Activated naive CD4-positive, alpha-beta T cell treated with anti-CD3 and anti-CD28 coated beads, Interleukin-2, amount 50 U/mL, for 24 hours (primary cell): ENCODE measurements around the gene SFT2D1.

ENCODE experiments used
- H3K27ac Mint-ChIP-seq: one replicate; pipeline ENCODE4 v1.8.0; 2021; ENCODE audit warnings: mild to moderate bottlenecking, mixed read lengths
- H3K27me3 Mint-ChIP-seq: one replicate; pipeline ENCODE4 v1.8.0; 2021; ENCODE audit warnings: mixed read lengths
- H3K36me3 Mint-ChIP-seq: one replicate; pipeline ENCODE4 v1.8.0; 2021; ENCODE audit warnings: mixed read lengths
- H3K4me1 Mint-ChIP-seq: one replicate; pipeline ENCODE4 v1.8.0; 2021; ENCODE audit warnings: mixed read lengths
- H3K4me3 Mint-ChIP-seq: one replicate; pipeline ENCODE4 v1.8.0; 2021; ENCODE audit warnings: mild to moderate bottlenecking, mixed read lengths
- H3K9me3 Mint-ChIP-seq: one replicate; pipeline ENCODE4 v1.8.0; 2021; ENCODE audit warnings: mixed read lengths

Gene SFT2D1

DNA sequence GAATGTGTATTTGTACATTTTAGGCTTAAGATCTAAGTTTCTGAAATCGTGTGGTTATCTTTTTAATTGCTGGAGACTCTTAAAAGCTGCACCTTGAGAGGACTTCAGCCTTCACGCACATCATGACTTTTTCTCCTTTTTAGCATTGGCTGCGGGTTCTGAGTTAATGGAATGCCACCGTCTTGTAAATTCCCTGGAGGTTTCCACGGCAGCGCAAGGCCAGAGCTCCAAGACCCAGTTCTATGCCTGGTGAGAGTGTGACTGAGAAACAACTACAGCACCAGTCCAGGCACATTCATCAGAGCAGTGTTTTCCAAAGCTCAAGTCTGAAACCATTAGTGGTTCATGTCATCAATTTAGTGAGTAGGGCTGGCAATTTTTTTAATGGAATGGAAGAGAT lies 57.1 kb downstream of the SFT2D1 start:
- no peaks in the 10 kb centered on the region for H3K36me3 Mint-ChIP-seq
- no peaks in the 10 kb centered on the region for H3K4me1 Mint-ChIP-seq
- no peak overlapping the region for H3K27ac Mint-ChIP-seq
- no peaks in the 10 kb centered on the region for H3K9me3 Mint-ChIP-seq
- no peak overlapping the region for H3K4me3 Mint-ChIP-seq
- H3K27me3 Mint-ChIP-seq: no peaks in the 10 kb centered on the region

DNA sequence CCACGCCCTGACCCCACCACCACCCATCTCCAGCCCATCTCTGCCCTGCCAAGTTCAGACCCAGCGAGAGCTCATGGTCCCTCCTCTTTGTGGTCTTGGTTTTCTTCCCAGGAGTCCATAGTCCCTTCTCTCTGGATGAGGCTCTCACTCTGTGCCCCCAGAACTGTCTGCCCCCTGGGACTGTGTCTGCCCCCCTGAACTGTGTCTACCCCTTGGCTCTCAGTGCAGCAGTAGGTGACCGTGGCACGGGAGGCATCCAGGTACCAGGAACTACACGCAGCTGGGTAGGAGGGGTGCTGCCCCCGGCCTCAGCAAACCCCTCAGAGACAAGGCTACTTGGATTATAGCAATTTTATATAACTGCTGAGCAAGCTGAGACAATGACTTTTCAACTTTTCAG lies 57.7 kb downstream of the SFT2D1 start:
- Mint-ChIP-seq H3K4me1 (no peaks in the 10 kb centered on the region), H3K27me3 (no peaks in the 10 kb centered on the region), H3K36me3 (no peaks in the 10 kb centered on the region), H3K9me3 (no peaks in the 10 kb centered on the region), H3K4me3 (no peak overlapping the region), H3K27ac (no peak overlapping the region)

DNA sequence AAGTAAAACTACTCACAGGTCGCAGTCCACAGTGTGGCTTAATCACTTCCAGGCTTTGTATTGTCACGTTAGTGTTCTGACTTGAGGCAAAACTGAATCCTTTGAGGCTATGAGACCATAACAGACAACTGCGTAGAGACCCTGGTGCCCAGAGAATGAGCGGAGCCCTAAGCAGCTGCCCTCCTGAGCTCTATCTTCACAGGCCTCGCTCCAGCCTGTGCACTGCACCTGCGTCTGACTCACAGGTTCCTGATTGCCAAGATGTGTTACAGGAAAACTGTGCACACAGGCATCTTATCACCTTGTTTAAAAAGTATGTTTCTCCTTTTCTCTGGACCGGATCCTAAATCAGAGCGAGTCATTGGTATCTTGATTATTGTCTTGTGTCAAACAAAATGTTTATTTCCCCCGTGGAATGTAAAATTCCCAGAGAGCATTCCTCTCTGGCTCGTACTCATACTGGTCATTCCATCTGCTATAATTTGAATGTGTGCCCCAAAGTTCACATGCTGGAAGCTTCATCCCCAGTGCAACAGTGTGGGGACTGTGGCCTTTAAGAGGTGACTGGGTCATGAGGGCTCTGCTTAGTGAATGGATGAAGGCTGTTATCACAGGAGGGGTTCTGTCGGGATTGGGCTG lies 59.8 kb downstream of the SFT2D1 start:
- Mint-ChIP-seq H3K27ac (no peak overlapping the region), H3K9me3 (no peaks in the 10 kb centered on the region)

DNA sequence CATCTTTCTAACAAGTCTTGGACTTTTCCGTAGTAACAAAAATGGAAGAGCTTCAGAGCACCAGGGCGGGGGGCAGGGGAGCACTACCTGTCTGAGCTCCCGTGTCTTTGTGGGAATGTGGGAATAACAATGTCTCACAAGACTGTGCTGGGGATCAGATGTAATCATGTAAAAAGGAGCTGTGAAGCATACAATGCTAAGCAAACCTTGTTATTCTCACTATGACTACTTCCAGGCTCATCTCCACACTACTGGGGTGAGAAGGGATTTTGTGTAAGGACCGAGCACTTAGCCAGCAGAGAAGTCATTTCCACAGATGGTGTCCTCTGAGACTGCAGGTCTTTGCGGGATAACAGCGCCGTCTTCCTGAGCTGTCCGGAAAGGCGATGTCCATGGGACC lies 61.2 kb downstream of the SFT2D1 start:
- H3K4me1 Mint-ChIP-seq: no peaks in the 10 kb centered on the region
- no peaks in the 10 kb centered on the region for H3K9me3 Mint-ChIP-seq
- no peaks in the 10 kb centered on the region for H3K27me3 Mint-ChIP-seq
- H3K27ac Mint-ChIP-seq: no peak overlapping the region
- H3K36me3 Mint-ChIP-seq: no peaks in the 10 kb centered on the region
- H3K4me3 Mint-ChIP-seq: no peak overlapping the region

More for the DNA sequence above, 59.8 kb downstream of the SFT2D1 start:
- Mint-ChIP-seq H3K36me3 (no peaks in the 10 kb centered on the region), H3K4me3 (no peak overlapping the region), H3K4me1 (no peaks in the 10 kb centered on the region), H3K27me3 (no peaks in the 10 kb centered on the region)

DNA sequence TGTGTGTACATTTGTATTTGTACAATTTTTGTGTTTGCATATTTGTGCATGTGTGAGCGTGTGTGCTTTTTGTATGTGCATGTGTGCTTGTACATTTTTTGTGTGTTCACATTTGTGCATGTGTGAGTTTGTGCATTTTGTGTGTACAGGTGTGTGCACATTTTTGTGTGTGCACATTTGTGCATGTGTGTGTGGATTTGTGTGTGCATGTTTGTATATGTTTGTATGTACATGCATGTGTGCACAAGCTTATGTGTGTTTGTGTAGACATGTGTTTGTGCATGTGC lies 63.0 kb downstream of the SFT2D1 start:
- H3K27ac Mint-ChIP-seq: no peak overlapping the region

DNA sequence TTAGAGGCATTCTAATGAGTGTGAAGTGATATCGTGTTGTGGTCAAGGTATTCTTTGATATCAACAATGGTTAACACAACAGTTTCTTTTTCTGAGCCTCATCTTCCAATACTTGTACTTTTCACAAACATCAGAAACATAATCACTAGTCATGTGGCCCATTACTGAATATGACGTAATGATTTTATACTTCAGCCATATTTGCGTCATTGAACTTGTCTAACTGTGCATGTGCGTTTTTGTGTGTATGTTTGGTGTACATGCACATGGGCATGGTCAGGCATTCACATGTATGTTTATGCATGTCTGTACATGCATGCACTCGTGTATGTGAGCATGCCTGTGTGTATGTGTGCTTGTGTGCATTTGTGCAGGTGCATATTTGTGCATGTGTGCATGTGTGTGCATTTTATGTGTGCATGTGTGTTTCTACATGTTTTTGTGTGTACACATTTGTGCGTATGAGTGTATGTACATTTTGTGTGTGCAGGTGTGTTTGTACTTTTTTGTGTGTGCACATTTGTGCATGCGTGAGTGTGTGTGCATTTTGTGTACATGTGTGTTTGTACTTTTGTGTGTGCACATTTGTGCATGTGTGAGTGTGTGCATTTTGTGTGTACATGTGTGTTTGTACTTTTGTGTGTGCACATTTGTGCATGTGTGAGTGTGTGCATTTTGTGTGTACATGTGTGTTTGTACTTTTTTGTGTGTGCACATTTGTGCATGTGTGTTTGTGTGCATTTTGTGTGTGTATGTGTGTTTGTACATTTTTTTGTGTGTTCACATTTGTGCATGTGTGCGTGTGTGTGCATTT lies 63.6 kb downstream of the SFT2D1 start:
- Mint-ChIP-seq H3K9me3 (no peaks in the 10 kb centered on the region), H3K27ac (no peak overlapping the region), H3K4me1 (peaks cover 7% of the 10 kb centered on the region), H3K27me3 (no peaks in the 10 kb centered on the region), H3K36me3 (no peaks in the 10 kb centered on the region), H3K4me3 (no peak overlapping the region)

More for the DNA sequence above, 63.0 kb downstream of the SFT2D1 start:
- peaks cover 7% of the 10 kb centered on the region for H3K4me1 Mint-ChIP-seq
- no peak overlapping the region for H3K4me3 Mint-ChIP-seq
- no peaks in the 10 kb centered on the region for H3K9me3 Mint-ChIP-seq
- no peaks in the 10 kb centered on the region for H3K27me3 Mint-ChIP-seq
- no peaks in the 10 kb centered on the region for H3K36me3 Mint-ChIP-seq

DNA sequence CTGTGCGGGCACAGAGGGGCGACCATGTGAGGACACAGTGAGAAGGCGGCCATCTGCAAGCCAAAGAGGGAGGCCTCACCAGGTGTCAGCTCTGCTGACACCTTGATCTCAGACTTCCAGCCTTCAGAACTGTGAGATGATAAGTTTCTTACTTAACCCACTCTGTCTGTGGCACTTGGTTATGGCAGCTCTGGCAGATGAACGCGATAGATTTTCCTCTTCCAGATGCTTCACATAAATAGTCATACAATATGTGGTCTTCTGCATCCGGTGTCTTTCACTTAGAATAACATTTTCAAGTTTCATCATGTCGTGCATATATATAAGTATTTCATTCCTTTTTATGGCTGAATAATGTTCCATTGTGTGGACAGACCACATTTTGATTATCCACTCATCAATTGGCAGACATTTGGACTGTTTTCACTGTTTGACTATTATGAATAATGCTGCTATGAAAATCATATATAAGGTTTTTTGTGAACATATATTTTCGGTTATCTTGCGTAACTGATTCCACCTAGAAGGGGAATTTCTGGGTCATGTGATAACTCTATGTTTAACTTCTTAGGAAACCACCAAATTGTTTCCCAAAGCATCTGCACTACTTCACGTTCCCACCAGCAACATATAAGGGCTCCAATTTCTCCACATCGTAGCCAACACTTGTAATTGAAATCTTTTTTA lies 64.3 kb downstream of the SFT2D1 start:
- H3K27me3 Mint-ChIP-seq: no peaks in the 10 kb centered on the region
- H3K36me3 Mint-ChIP-seq: no peaks in the 10 kb centered on the region
- no peak overlapping the region for H3K27ac Mint-ChIP-seq
- no peaks in the 10 kb centered on the region for H3K9me3 Mint-ChIP-seq
- H3K4me3 Mint-ChIP-seq: no peak overlapping the region
- peaks cover 7% of the 10 kb centered on the region for H3K4me1 Mint-ChIP-seq

DNA sequence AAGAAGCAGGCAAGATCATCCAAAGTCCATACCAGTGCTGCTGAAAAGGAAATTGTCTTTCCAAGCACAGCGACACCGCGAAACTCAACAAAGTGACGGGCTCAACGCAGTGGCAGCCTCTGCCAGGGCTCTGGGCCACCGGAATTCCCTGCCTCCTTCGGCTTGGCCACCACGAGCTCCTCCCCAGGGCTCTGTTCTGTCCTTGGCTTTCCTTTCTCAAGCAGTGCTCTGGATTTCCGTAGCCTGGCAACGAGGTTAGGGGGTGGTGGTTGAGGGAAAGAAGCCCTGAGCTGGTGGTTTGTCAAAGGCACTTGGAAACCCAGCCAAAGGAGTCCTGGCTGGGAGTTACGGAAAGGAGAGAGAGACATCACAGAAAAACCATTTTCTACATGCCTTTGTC lies 65.3 kb downstream of the SFT2D1 start:
- H3K4me3 Mint-ChIP-seq: no peak overlapping the region
- no peaks in the 10 kb centered on the region for H3K9me3 Mint-ChIP-seq
- no peaks in the 10 kb centered on the region for H3K27me3 Mint-ChIP-seq
- H3K4me1 Mint-ChIP-seq: peaks cover 7% of the 10 kb centered on the region
- H3K27ac Mint-ChIP-seq: no peak overlapping the region
- H3K36me3 Mint-ChIP-seq: no peaks in the 10 kb centered on the region

DNA sequence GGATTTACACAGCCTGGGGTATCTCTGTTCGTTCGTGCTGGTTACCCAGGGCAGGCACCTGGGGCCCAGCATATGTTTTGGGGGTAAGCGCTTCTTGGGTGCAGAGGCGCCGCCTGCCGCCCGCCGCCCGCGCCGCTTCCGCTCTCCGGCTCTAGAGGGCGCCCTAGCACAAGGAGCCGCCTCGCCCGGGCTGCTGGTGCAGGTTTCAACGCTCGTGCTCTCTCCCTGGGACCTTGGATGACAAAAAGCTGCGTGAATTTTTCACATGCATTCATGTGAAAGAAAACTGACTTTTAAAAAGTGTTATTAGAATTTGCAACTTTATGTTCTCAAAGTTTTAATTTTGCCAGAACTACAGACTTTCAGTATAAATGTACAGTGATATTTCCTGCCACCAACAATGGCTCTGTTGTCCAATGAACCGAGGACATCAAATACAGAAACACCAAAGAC lies 66.6 kb downstream of the SFT2D1 start:
- H3K9me3 Mint-ChIP-seq: no peaks in the 10 kb centered on the region
- H3K4me3 Mint-ChIP-seq: no peak overlapping the region
- peaks cover 7% of the 10 kb centered on the region for H3K4me1 Mint-ChIP-seq
- no peaks in the 10 kb centered on the region for H3K36me3 Mint-ChIP-seq
- H3K27me3 Mint-ChIP-seq: no peaks in the 10 kb centered on the region
- no peak overlapping the region for H3K27ac Mint-ChIP-seq

DNA sequence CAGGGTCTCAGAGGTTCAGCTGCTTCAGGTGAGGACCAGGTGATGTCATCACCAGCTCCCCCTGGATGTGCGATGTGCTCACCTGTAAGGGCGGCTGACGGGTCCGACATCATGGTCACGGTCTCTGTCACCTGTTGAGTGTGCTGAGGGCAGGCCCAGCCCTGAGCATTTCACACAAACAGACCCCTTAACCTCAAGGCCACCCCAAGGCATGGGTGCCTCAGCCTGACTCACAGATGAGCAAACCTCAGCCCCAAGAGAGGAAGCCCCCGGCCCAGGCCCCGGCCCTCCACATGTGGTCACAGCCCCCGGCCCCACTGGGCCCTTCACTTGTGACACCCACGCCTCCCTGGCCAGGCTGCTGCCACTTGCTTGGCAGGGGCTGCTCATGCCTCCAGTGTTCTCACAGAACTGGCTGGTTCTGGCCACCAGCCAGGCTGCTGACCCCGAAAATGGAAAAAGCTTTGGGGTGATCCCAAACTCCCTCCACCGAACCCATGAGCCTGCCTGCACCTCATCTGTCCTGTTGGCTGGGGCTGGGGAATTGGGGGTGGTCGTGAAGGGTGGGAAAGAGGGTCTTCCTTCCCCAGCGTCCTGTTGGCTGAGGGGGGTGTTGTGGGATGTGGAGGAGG lies 67.5 kb downstream of the SFT2D1 start:
- no peaks in the 10 kb centered on the region for H3K27me3 Mint-ChIP-seq
- no peak overlapping the region for H3K4me3 Mint-ChIP-seq
- H3K4me1 Mint-ChIP-seq: peaks cover 7% of the 10 kb centered on the region
- no peaks in the 10 kb centered on the region for H3K36me3 Mint-ChIP-seq
- no peaks in the 10 kb centered on the region for H3K9me3 Mint-ChIP-seq
- H3K27ac Mint-ChIP-seq: no peak overlapping the region

DNA sequence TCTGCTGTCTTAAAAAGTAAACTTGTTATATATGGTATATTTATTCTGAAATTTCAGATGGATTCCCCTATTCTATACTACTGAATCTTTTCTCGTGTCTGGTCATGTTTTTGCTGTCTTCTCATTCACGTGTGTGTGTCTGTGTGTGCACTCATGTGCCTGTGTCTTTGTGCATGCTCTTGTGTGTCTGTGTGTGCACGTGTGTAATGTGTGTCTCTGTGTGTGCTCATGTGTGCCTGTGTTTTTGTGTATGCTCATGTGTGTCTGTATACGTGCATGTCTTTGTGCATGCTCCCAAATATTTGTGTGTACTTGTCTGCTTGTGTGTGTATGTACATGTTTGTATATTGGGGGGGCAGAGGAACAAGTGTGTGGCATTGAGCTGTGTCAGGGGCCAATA lies 68.2 kb downstream of the SFT2D1 start:
- Mint-ChIP-seq H3K4me1 (peaks cover 7% of the 10 kb centered on the region), H3K27ac (no peak overlapping the region), H3K27me3 (no peaks in the 10 kb centered on the region), H3K4me3 (no peak overlapping the region), H3K9me3 (no peaks in the 10 kb centered on the region), H3K36me3 (no peaks in the 10 kb centered on the region)

DNA sequence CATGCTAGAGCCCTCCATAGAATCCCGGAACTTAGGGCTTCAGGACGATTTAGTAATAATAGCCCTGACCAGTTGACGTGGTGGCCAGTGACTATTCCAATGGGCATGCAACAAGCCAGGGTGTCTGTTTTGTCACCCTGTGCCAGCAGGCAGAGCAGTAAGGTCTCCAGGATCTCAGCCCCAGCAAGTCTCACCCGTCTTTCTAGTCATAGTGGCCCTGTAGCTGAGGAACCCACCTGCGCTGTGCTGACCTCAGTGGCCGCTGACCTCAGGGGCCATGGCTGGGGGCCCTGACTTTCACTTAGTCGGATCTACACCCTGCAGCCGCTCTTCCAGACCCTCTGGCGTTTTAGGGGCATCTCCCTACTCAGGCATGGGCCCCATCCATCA lies 71.0 kb downstream of the SFT2D1 start:
- Mint-ChIP-seq H3K4me1 (peaks cover 7% of the 10 kb centered on the region), H3K9me3 (no peaks in the 10 kb centered on the region), H3K4me3 (no peak overlapping the region), H3K36me3 (no peaks in the 10 kb centered on the region), H3K27me3 (no peaks in the 10 kb centered on the region), H3K27ac (no peak overlapping the region)

DNA sequence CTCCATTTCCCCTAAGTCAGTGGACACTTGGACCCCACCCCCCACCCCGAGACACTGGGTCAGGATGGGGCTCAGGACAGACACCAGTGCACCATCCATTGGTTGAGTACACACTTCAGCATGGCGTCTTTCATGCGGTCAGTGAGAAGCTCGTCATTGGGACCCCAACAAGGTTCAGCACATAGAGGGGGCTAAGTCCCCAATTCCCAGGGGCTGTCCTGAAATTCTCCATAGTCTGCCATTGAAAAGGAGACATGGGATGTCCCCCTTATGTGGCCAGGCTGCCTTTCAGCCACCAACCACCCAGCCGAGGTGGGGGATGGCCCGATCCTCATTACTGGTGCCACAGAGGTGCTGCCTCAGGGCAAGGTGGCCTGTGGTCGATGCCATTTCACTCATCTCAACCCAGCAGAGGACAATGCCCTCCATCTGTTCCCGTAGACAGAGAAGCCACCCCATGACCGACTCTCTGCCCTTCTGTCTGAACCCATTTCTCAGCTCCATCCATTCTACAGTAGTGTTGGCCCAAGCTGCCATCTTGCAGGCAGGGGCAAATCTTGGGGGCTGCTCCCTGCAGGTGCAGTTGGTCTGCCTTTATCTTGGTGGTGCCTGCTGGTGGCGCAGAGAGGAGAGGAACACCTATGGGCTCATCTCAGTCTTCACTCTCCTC lies 71.5 kb downstream of the SFT2D1 start:
- Mint-ChIP-seq H3K27ac (no peak overlapping the region), H3K9me3 (no peaks in the 10 kb centered on the region)

More for the DNA sequence above, 71.5 kb downstream of the SFT2D1 start:
- Mint-ChIP-seq H3K27me3 (no peaks in the 10 kb centered on the region), H3K4me3 (no peak overlapping the region), H3K4me1 (peaks cover 5% of the 10 kb centered on the region), H3K36me3 (no peaks in the 10 kb centered on the region)
